ENCODE data around the gene PTER.

The PTER gene

DNA sequence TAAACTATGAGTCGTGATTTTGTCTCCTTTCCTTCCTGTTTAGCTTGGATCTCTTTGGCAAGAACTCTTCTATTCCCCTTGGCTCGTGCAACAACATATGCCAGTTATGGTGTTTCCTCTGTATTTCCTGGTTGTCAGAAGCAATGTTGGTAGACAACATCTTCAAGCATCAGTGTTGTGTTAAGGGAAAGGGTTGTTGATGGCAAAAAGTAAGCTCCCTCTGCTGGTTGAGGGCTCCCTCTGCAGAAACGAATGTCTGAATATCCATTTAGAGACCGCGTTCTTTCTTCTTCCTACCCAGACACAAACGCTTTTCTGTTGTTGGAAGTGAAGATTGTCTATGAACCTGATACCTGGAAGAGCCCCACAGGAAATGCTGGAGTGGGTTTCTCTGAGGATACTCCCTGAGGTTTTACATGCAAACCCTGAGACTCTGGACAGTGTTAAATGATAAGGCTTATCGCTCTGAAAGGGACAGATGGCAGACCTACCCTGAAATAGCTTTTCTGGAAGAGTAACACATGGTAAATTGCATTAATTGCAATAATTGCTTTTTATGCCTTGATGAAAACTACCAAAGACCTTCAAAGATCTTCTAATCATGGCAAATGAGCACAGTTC is 108.4 kb downstream of the PTER start:
- DNase-seq, result no peak

DNA sequence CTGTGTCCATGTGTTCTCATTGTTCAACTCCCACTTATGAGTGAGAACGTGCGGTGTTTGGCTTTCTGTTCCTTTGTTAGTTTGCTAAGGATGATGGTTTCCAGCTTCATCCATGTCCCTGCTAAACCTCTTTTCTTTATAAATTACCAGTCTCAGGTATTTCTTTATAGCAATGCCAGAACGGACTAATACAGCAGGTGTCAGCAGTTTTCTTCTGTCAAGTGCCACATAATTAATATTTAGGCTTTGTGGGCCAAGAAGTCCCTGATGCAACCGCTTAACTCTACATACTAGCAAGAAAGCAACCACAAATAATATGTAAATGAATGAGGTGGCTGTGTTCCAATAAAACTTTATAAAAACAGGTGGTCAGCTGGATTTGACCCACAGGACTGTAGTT is 111.2 kb downstream of the PTER start:
- no peak for DNase-seq

DNA sequence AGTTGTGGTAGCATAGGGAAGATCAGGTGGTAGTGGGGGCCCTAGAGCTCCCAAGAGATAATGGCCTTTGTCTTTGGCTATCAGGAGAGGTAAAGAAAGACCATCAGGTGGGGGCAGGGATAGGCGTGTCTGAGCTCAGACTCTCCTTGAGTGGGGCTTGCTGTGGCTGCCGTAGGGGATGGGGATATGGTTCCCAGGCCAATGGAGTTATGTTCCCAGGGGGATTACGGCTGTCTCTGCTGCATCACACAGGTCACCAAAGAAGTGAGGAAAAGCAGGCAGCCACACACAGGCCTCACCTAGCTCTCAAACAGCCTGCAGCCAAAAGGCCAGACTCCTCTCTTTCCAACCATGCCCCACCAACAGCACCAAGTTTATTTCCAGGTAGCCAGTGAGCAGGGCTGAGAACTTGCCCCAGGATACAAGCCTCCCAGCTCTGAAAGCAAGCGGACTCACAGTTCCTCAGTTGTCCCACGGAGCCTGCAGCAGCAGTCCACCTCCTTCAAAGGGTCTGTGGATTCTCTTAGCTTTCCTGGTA is 122.5 kb downstream of the PTER start:
- DNase-seq, result no peak

DNA sequence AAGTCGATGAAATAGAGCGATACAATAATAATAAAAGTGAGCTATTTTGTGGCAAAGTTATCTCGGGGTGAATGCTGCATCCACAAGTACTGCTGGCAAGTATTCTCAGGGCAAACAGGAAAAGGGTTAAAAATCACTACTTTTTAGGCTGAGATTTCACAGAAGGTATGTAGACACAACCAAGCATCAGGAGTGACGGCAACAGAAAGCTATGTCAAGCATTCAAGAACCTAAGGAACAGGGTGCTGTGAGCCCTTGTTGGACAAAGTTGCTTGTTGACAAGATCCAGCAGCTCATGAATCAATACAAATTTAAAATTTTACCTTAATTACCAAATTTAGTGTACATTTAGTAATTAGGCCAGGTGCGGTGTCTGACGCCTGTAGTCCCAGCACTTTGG is 126.1 kb downstream of the PTER start:
- no peak for DNase-seq
